Measurements from ENCODE around the gene MALSU1.

- TF ChIP-seq CTCF (IDR thresholded peaks at IDR 0.05) = no peak
- no peak for TF ChIP-seq POLR2A (IDR thresholded peaks at IDR 0.05)
- TF ChIP-seq EP300 (IDR thresholded peaks at IDR 0.05) = no peak
Observed at GRCh38 chr7:23306936-23307521, 7.9 kb downstream of the MALSU1 start.

Data from ovary (tissue), 3 donors.